K562 (cell line): ENCODE results near the gene DUS1L. TPM values are rescaled to one million over a fixed set of nuclear protein-coding genes. Genes with fewer than 3 reads are reported as not detected.

ENCODE experiments used
- BRF1 ChIP-seq: IDR thresholded peaks from 3 replicates; pipeline ENCODE4 v1.6.1; 2011; ENCODE audit warnings: borderline replicate concordance, mild to moderate bottlenecking; ENCODE audit not compliant: insufficient read length; ENCODE audit errors: extremely low read depth
- CBX3 ChIP-seq, 2 experiments: IDR thresholded peaks; 1 replicate in 1 of 2; 2 replicates in 1 of 2; pipeline ENCODE4 v1.6.1; 2012; ENCODE audit warnings: inconsistent platforms in 2 of 2, low read length in 2 of 2, borderline replicate concordance in 1 of 2, control low read depth in 1 of 2
- CC2D1A ChIP-seq: fragments of 450-650 bp; IDR thresholded peaks from 2 replicates; pipeline ENCODE4 v1.6.1; 2017; ENCODE audit warnings: mild to moderate bottlenecking
- CCNT2 ChIP-seq: IDR thresholded peaks from 2 replicates; pipeline ENCODE4 v1.6.1; 2011; ENCODE audit warnings: borderline replicate concordance, low read depth, mild to moderate bottlenecking, moderate library complexity, mixed read lengths, low read length; ENCODE audit not compliant: insufficient read length; ENCODE audit errors: extremely low read depth
- CSDE1 ChIP-seq, 2 experiments: fragments of 450-650 bp; IDR thresholded peaks; 2 replicates each; pipeline ENCODE4 v1.6.1; 2016; ENCODE audit warnings: mild to moderate bottlenecking in 1 of 2
- NONO ChIP-seq, 2 experiments: fragments of 200-400 bp in 1 of 2; fragments of 450-650 bp in 1 of 2; formaldehyde crosslinking in 1 of 2; IDR thresholded peaks; 2 replicates each; pipeline ENCODE4 v1.6.1; 2017; ENCODE audit warnings: low read depth in 2 of 2, mild to moderate bottlenecking in 2 of 2, moderate library complexity in 2 of 2, low read length in 1 of 2
- NR2F6 ChIP-seq: fragments of 450-650 bp; formaldehyde crosslinking; IDR thresholded peaks from 2 replicates; pipeline ENCODE4 v1.4.0; 2020; ENCODE audit warnings: mild to moderate bottlenecking
- PTTG1 ChIP-seq: fragments of 450-650 bp; IDR thresholded peaks from 2 replicates; pipeline ENCODE4 v1.6.1; 2016; ENCODE audit warnings: low read depth, mild to moderate bottlenecking, missing genetic modification characterization, missing compliant biosample characterization
- PURB ChIP-seq: sonication (generic); formaldehyde crosslinking; IDR thresholded peaks from 2 replicates; pipeline ENCODE4 v1.9.0; 2021; ENCODE audit warnings: low read depth, mild to moderate bottlenecking, missing genetic modification reagents
- RHOXF2B ChIP-seq: fragments of 250-450 bp; sonication (Bioruptor Pico); conservative IDR thresholded peaks from 2 replicates; pipeline ENCODE4 v1.5.1; 2021
- SRSF9 ChIP-seq: fragments of 200-400 bp; formaldehyde crosslinking; IDR thresholded peaks from 2 replicates; pipeline ENCODE4 v1.6.1; 2017; ENCODE audit warnings: low read depth, low read length, borderline replicate concordance
- TAF15 ChIP-seq: fragments of 200-400 bp; formaldehyde crosslinking; IDR thresholded peaks from 2 replicates; pipeline ENCODE4 v1.6.1; 2017; ENCODE audit warnings: mild to moderate bottlenecking, low read depth, low read length, moderate library complexity
- TCFL5 ChIP-seq: fragments of 250-450 bp; sonication (Bioruptor Pico); conservative IDR thresholded peaks from 2 replicates; pipeline ENCODE4 v1.6.1; 2021; ENCODE audit warnings: mild to moderate bottlenecking, moderate library complexity, matching md5 sums
- THAP12 ChIP-seq: fragments of 250-450 bp; sonication (Bioruptor Pico); IDR thresholded peaks from 2 replicates; pipeline ENCODE4 v1.9.0; 2021; ENCODE audit warnings: mild to moderate bottlenecking, inconsistent platforms
- ZBTB40 ChIP-seq, 2 experiments: fragments of 450-650 bp in 1 of 2; sonication (generic) in 1 of 2; formaldehyde crosslinking in 1 of 2; IDR thresholded peaks; 2 replicates each; pipeline versions ENCODE4 v1.7.1 to v1.9.0; 2016 to 2022; ENCODE audit warnings: inconsistent platforms in 1 of 2, mild to moderate bottlenecking in 1 of 2, missing genetic modification reagents in 1 of 2
- ZNF644 ChIP-seq: fragments of 200-800 bp; sonication (Bioruptor generic); IDR thresholded peaks from 2 replicates; pipeline ENCODE4 v1.6.1; 2016; ENCODE audit warnings: low read depth, missing genetic modification characterization, missing compliant biosample characterization
- polyA plus RNA-seq, 8 experiments: library from polyadenylated mRNA; depleted of rRNA in 4 of 8; stranded (reverse) in 5 of 8; unstranded in 3 of 8; fragments of >200 nt; fragmentation: Nextera tagmentation in 2 of 8; fragmentation: Illumina TruSeq in 1 of 8; extraction: Ambion mirVana in 2 of 8; extraction: Trizol in 1 of 8; gene quantifications; 2 replicates each; pipeline versions ENCODE4 v1.2.1 to v1.2.3, GENCODE V29; 2011 to 2014; ENCODE audit warnings: inconsistent platforms in 1 of 8, missing spikeins in 1 of 8
- total RNA-seq, 7 experiments: library from RNA; depleted of rRNA in 6 of 7; stranded (reverse); fragments of >200 nt in 6 of 7; fragmentation: Illumina TruSeq in 2 of 7; extraction: Trizol in 2 of 7; gene quantifications; 2 replicates each; pipeline versions ENCODE4 v1.2.1 to v1.2.3, GENCODE V29; 2011 to 2021; ENCODE audit warnings: low replicate concordance in 1 of 7

The DUS1L gene
- total and polyA plus RNA-seq, 9 of the 15 experiments (the other 6 are each of a cell fraction or from before 2014, with no cell fraction given) = 7.8 to 210 (median 83.9) TPM

- TF ChIP-seq ZBTB40 (IDR thresholded peaks at IDR 0.05) (no peak), ZBTB40 (CRISPR knock-in tag; IDR thresholded peaks at IDR 0.05) (no peak), TCFL5 (no peak), ZNF644 (peak; percentile 96; the same call in 1 of the 2 replicates), SRSF9 (no peak), NONO (IDR thresholded peaks at IDR 0.05; ENCODE audit: low read depth in 2 of 2, low read length in 1 of 2) (peak in 1 of 2 experiments; percentile 83; a peak in 2 of 4 replicates), CC2D1A (no peak), CCNT2 (peak; percentile 89), PTTG1 (tag) (no peak), CBX3 (IDR thresholded peaks at IDR 0.05; ENCODE audit: borderline replicate concordance in 1 of 2, low read length in 2 of 2) (0 out of 3 replicates have a peak, but pooled peaks of 1 of the 2 experiments have one; percentile 20), THAP12 (peak; percentile 97), CSDE1 (IDR thresholded peaks at IDR 0.05) (no peak), BRF1 (no peak), NR2F6 (CRISPR knock-in tag) (no peak), PURB (CRISPR knock-in tag) (no peak), TAF15 (no peak), RHOXF2B (CRISPR knock-in tag) (no peak)
These were observed 32.8 kb upstream of the DUS1L start, which contains the start of gene FASN (continued) for GRCh38 chr17:82098169-82098938.
